ENCODE data around the gene DNAH10. TPM values are rescaled to one million over a fixed set of nuclear protein-coding genes. Genes with fewer than 3 reads are reported as not detected.

Gene DNAH10
- total and polyA plus RNA-seq, 12 donors: 0.06 to 1.5 (median 0.28) TPM

GRCh38 chr12:123939716-123940626 is 177.9 kb downstream of the DNAH10 start:
- Histone ChIP-seq H3K27ac (no peak overlapping the region), H3K9me3 (replicated peaks in 1 of 3) (no peaks in the 10 kb centered on the region), H3K36me3 (replicated peaks in 1 of 2) (peaks cover 0 to 16% of the 10 kb centered on the region in 2 donors), H3K27me3 (no peaks in the 10 kb centered on the region), H3K4me3 (no peak overlapping the region), H3K4me1 (replicated peaks in 1 of 2) (no peaks in the 10 kb centered on the region)
- TF ChIP-seq CTCF (IDR thresholded peaks at IDR 0.05): no peak
- TF ChIP-seq POLR2A (IDR thresholded peaks at IDR 0.05): no peak
- no peak for DNase-seq
- intact Hi-C loops (cut with DNase I): no loop called here
- WGBS, 4 donors: 88 to 95% (median 93%) methylated on average over 10 to 16 of the region's 16 CpGs

DNA sequence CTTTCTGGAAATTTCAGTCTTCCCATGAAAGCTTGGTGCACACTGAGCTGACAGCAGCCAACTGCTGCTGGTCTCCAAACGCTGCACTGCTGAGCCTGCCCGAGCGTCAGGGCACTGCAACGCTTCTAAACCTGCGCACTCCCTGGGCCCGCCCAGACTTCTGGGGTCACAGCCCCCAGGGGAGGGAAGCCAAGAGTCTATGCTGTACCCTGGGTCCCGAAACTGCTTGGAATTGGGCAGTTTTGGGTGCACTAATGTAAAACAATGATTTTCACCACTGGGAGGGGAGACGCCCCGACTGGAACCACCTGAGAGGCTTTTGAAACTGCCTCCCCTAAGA is 178.5 kb downstream of the DNAH10 start:
- intact Hi-C loops (cut with DNase I): no loop called here
- no peak overlapping the region for H3K27ac ChIP-seq
- H3K4me1 ChIP-seq (replicated peaks in 1 of 2): no peaks in the 10 kb centered on the region
- no peak for DNase-seq
- peaks cover 0 to 16% of the 10 kb centered on the region in 2 donors for H3K36me3 ChIP-seq (replicated peaks in 1 of 2)
- 94 to 95% (median 94%) methylated on average over 9 of the region's 9 CpGs for WGBS, 4 donors
- TF ChIP-seq POLR2A (IDR thresholded peaks at IDR 0.05) (no peak), CTCF (IDR thresholded peaks at IDR 0.05) (no peak)
- no peaks in the 10 kb centered on the region for H3K27me3 ChIP-seq
- H3K4me3 ChIP-seq: no peak overlapping the region
- H3K9me3 ChIP-seq (replicated peaks in 1 of 3): no peaks in the 10 kb centered on the region

DNA sequence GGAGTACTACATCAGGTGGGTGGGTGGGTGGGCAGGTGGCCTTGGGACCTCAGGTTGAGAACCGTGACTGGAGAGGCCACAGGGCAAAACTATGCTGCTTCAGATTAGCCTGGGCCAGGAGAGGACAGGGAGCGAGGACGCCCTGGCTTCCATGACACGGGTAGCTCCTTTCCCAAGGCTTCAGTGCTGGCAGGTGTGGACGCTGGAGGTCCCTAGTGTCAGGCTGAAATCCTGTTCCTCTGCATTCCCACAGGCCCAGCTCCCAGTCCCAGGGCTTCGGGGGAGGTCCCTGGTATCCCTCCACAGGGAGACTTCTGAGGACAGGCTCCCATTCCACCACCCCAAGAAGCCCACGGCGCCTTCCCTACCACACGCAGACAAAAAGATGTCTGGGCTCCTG is 178.9 kb downstream of the DNAH10 start:
- WGBS, 4 donors: 95 to 97% (median 96%) methylated on average over 3 to 9 of the region's 9 CpGs
- no peak for DNase-seq
- TF ChIP-seq POLR2A (IDR thresholded peaks at IDR 0.05): no peak
- intact Hi-C loops (cut with DNase I): no loop called here
- no peaks in the 10 kb centered on the region for H3K27me3 ChIP-seq
- no peaks in the 10 kb centered on the region for H3K4me1 ChIP-seq (replicated peaks in 1 of 2)
- H3K9me3 ChIP-seq (replicated peaks in 1 of 3): no peaks in the 10 kb centered on the region
- H3K27ac ChIP-seq: no peak overlapping the region
- peaks cover 0 to 16% of the 10 kb centered on the region in 2 donors for H3K36me3 ChIP-seq (replicated peaks in 1 of 2)
- H3K4me3 ChIP-seq: no peak overlapping the region

GRCh38 chr12:123941624-123942237 is 179.6 kb downstream of the DNAH10 start:
- no peak for DNase-seq

More at GRCh38 chr12:123941624-123942237, 179.6 kb downstream of the DNAH10 start:
- no peak for TF ChIP-seq POLR2A (IDR thresholded peaks at IDR 0.05)
- TF ChIP-seq CTCF (IDR thresholded peaks at IDR 0.05): no peak
- H3K27ac ChIP-seq: no peak overlapping the region
- 88 to 94% (median 90%) methylated on average over 12 to 13 of the region's 13 CpGs for WGBS, 4 donors
- no peak overlapping the region for H3K4me3 ChIP-seq
- no peaks in the 10 kb centered on the region for H3K27me3 ChIP-seq
- H3K9me3 ChIP-seq (replicated peaks in 1 of 3): no peaks in the 10 kb centered on the region
- H3K4me1 ChIP-seq (replicated peaks in 1 of 2): no peaks in the 10 kb centered on the region
- H3K36me3 ChIP-seq (replicated peaks in 1 of 2): peaks cover 0 to 12% of the 10 kb centered on the region in 2 donors
- intact Hi-C loops (cut with DNase I): no loop called here

All from adrenal gland (tissue), 12 donors.